Measurements from ENCODE around the gene PNPO. TPM values are rescaled to one million over a fixed set of nuclear protein-coding genes. Genes with fewer than 3 reads are reported as not detected.
"Not testable (repeated sequence)": the region's sequence is repeated elsewhere in the genome, so short reads cannot be mapped to it uniquely, and the experiment has no call there.

Gene PNPO
- total RNA-seq, 1 donor from 2014 or later: 8.2 TPM

DNA sequence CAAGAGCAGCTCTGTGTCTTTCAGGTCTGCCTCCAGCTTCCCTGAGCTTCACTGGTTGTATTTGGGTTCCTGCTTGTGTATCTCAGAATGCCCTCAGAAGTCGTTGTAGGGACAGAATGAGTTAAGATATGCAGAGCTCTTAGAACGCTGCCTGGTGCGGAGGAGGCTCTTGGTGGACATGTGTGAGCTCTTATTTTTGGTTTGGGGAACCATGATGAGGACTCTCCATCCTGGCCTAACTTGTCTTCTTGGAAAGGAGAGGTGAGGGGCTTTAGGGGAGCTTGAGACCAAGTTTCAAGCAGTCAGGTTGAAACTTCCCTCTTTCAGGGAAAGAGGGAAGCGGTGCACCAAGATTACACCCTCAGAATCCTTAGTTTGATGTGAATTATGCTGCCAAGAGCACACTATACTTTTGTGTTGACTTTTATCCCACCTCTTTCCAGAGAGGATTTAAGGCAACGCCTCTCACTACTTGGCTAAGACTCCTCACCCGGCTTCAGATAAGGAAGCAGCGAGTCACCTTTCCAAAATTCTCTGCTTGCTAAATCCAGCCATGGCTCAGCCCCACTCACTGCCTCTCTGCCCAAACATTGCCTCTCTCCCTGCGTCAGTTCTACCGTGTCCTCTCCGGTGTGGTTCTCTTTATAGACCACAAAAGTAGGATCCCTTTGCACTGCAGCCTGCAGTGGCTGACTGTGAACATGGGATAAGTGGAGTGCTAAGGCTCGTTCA, 42.3 kb downstream of the PNPO start:
- no peaks in the 10 kb centered on the region for H3K27me3 Mint-ChIP-seq (ENCODE audit: low read depth)
- H3K4me3 Mint-ChIP-seq (ENCODE audit: unreplicated experiment): no peak overlapping the region
- H3K9me3 Mint-ChIP-seq (ENCODE audit: low read depth): no peaks in the 10 kb centered on the region
- peaks cover 15% of the 10 kb centered on the region for H3K36me3 Mint-ChIP-seq (ENCODE audit: low read depth)
- no peak overlapping the region for H3K27ac Mint-ChIP-seq (ENCODE audit: unreplicated experiment)
- no peak for DNase-seq (ENCODE audit: low spot score)
- H3K4me1 Mint-ChIP-seq (ENCODE audit: low read depth): peaks cover 12% of the 10 kb centered on the region
- TF ChIP-seq, protein P1, sequence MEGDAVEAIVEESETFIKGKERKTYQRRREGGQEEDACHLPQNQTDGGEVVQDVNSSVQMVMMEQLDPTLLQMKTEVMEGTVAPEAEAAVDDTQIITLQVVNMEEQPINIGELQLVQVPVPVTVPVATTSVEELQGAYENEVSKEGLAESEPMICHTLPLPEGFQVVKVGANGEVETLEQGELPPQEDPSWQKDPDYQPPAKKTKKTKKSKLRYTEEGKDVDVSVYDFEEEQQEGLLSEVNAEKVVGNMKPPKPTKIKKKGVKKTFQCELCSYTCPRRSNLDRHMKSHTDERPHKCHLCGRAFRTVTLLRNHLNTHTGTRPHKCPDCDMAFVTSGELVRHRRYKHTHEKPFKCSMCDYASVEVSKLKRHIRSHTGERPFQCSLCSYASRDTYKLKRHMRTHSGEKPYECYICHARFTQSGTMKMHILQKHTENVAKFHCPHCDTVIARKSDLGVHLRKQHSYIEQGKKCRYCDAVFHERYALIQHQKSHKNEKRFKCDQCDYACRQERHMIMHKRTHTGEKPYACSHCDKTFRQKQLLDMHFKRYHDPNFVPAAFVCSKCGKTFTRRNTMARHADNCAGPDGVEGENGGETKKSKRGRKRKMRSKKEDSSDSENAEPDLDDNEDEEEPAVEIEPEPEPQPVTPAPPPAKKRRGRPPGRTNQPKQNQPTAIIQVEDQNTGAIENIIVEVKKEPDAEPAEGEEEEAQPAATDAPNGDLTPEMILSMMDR (IDR thresholded peaks at IDR 0.05): no peak

DNA sequence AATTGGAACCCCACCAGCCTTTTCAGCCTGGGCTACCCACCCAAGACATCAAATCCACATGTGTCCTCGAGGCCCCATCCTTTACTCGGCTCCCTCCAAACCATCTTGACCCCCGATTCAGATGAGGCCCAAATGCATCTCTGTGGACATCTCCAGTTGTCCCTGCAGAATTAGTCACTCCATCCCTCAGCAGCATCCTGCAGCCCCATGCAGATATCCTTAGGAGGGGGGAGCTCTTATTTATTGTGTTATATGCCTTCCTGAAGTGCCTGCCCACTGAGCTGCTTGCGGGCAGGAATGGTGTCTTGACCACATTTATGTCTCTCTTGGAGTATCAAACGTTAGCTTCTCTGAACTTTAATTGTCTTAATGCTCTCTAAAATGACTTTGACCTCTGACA, 45.1 kb downstream of the PNPO start:
- H3K27me3 Mint-ChIP-seq (ENCODE audit: low read depth): no peaks in the 10 kb centered on the region
- no peaks in the 10 kb centered on the region for H3K9me3 Mint-ChIP-seq (ENCODE audit: low read depth)
- no peak overlapping the region for H3K27ac Mint-ChIP-seq (ENCODE audit: unreplicated experiment)
- TF ChIP-seq, protein P1 (IDR thresholded peaks at IDR 0.05): no peak
- H3K36me3 Mint-ChIP-seq (ENCODE audit: low read depth): peaks cover 5% of the 10 kb centered on the region
- H3K4me1 Mint-ChIP-seq (ENCODE audit: low read depth): peaks cover 14% of the 10 kb centered on the region
- H3K4me3 Mint-ChIP-seq (ENCODE audit: unreplicated experiment): no peak overlapping the region
- DNase-seq (ENCODE audit: low spot score): no peak

DNA sequence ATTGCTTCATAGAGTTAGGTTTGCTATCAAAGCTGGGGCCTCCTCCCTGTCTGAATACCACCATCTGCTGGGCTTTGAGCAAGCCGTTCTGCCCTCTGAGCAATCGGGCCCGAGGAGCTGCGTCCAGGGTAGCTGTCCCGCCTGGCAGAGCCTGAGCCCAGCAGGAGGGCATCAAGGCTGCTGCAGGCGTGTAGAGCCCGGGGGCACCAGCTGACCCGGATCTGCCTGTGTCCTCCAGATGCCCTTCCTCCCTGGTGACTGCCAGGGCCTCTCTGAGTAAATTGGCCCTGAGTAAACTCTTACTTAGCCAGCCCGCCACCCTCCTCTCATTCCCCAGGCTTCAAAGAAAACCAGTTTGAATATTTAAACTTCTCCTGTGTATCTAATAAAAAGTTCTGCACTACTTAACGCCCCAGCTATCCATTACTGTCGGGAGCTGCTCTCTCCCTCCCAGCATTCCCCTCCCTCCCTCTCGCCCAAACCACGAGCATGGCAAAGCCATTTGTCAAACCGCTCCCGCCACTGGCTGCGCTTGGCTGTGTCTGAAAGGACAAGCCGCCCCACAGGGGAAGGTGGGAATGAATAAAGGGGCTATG, 46.0 kb downstream of the PNPO start:
- H3K27ac Mint-ChIP-seq (ENCODE audit: unreplicated experiment): no peak overlapping the region
- no peaks in the 10 kb centered on the region for H3K27me3 Mint-ChIP-seq (ENCODE audit: low read depth)
- H3K4me1 Mint-ChIP-seq (ENCODE audit: low read depth): peaks cover 14% of the 10 kb centered on the region
- H3K4me3 Mint-ChIP-seq (ENCODE audit: unreplicated experiment): no peak overlapping the region
- H3K9me3 Mint-ChIP-seq (ENCODE audit: low read depth): no peaks in the 10 kb centered on the region
- H3K36me3 Mint-ChIP-seq (ENCODE audit: low read depth): peaks cover 3% of the 10 kb centered on the region
- TF ChIP-seq, protein P1 (IDR thresholded peaks at IDR 0.05): no peak
- DNase-seq (ENCODE audit: low spot score): no peak

DNA sequence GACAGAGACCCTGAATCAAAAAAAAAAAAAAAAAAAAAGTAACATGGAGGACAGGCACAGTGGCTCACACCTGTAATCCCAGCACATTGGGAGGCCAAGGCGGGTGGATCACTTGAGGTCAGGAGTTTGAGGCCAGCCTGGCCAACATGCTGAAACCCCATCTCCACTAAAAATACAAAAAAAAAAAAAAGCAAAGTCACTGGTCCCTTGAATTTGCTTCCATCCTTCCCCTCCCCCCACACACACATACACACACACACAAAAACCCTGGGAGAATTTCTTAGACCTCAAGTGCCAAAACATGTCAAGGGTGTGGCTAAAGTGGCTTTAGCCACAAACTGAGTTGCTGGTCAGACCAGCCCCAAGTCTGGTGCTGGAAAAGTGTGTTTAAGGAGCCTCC, 47.1 kb downstream of the PNPO start:
- H3K27me3 Mint-ChIP-seq (ENCODE audit: low read depth); DNase-seq (ENCODE audit: low spot score); H3K4me3 Mint-ChIP-seq (ENCODE audit: unreplicated experiment); H3K9me3 Mint-ChIP-seq (ENCODE audit: low read depth); H3K36me3 Mint-ChIP-seq (ENCODE audit: low read depth); H3K27ac Mint-ChIP-seq (ENCODE audit: unreplicated experiment): not testable (repeated sequence)
- peaks cover 14% of the 10 kb centered on the region for H3K4me1 Mint-ChIP-seq (ENCODE audit: low read depth)

DNA sequence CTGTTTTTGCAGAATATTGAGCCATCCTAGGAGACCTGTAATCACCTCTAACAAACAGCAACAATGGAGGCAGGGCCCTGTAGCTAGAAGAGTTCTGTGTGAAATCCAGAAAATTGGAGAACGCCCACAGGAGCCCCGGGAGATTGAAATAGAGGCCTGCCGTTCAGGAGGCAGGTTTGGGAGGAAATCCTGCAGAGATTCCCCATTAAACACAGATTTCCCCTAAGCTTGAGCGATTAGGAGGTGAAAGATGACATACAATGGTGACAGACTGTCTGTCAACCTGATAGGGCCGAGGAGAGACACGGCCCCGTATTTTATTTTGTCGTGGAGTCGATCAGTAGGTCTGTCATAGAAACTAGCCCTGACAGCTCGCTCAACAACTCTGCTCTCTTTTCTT, 47.8 kb downstream of the PNPO start:
- H3K27ac Mint-ChIP-seq (ENCODE audit: unreplicated experiment): no peak overlapping the region
- DNase-seq (ENCODE audit: low spot score): no peak
- H3K36me3 Mint-ChIP-seq (ENCODE audit: low read depth): no peaks in the 10 kb centered on the region
- no peaks in the 10 kb centered on the region for H3K9me3 Mint-ChIP-seq (ENCODE audit: low read depth)
- TF ChIP-seq, protein P1 (IDR thresholded peaks at IDR 0.05): no peak
- H3K4me3 Mint-ChIP-seq (ENCODE audit: unreplicated experiment): no peak overlapping the region
- peaks cover 14% of the 10 kb centered on the region for H3K4me1 Mint-ChIP-seq (ENCODE audit: low read depth)
- no peaks in the 10 kb centered on the region for H3K27me3 Mint-ChIP-seq (ENCODE audit: low read depth)

DNA sequence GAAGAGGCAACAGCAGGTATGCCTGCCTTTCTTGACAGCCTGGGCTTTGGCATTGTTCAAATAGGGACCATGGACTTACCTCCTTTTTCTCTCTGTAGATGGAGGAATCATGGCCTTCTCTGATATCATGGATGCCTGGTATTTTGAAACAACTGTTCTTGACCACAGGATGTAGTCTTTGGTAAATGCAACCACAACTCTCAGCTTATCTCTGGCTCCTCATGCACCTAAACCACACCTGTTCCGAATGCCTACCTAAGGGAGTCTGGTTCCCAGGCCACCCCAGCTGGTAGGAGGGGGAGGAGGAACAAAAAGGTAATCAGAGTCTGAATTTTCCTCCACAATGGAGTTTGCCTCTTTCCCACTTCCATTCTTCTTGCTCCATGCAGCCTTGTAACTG, 48.3 kb downstream of the PNPO start:
- Mint-ChIP-seq H3K27me3 (ENCODE audit: low read depth) (no peaks in the 10 kb centered on the region), H3K27ac (ENCODE audit: unreplicated experiment) (no peak overlapping the region), H3K4me1 (ENCODE audit: low read depth) (peaks cover 14% of the 10 kb centered on the region)

More for the DNA sequence above, 48.3 kb downstream of the PNPO start:
- H3K4me3 Mint-ChIP-seq (ENCODE audit: unreplicated experiment): no peak overlapping the region
- DNase-seq (ENCODE audit: low spot score): no peak
- H3K9me3 Mint-ChIP-seq (ENCODE audit: low read depth): no peaks in the 10 kb centered on the region
- TF ChIP-seq, protein P1 (IDR thresholded peaks at IDR 0.05): no peak
- no peaks in the 10 kb centered on the region for H3K36me3 Mint-ChIP-seq (ENCODE audit: low read depth)
